Fibroblast of villous mesenchyme (primary cell): Measurements from ENCODE around the gene DKK3. TPM values are rescaled to one million over a fixed set of nuclear protein-coding genes. Genes with fewer than 3 reads are reported as not detected.

Experiments used
- DNase-seq: peaks from one replicate; pipeline ENCODE4 v3.0.0-alpha.2; 2010; ENCODE audit warnings: low read depth
- H3K4me3 ChIP-seq: 2 replicates; pipeline ENCODE4 v1.5.1; 2011; ENCODE audit warnings: low read depth, mild to moderate bottlenecking, low read length
- total RNA-seq: library from RNA; depleted of rRNA; stranded (reverse); fragments of >200 nt; gene quantifications from 2 replicates; pipeline ENCODE4 v1.2.3, GENCODE V29; 2012
- TF ChIP-seq, protein P1 (sequence below): IDR thresholded peaks from 2 replicates; pipeline ENCODE4 v1.5.1; 2012; ENCODE audit warnings: low read depth, mild to moderate bottlenecking, low read length; ENCODE audit not compliant: insufficient read depth

The DKK3 gene
- total RNA-seq, 1 donor = 338 TPM

GRCh38 chr11:11995601-11996000 is 12.8 kb downstream of the DKK3 start:
- H3K4me3 ChIP-seq = no peak overlapping the region
- no peak for DNase-seq
- TF ChIP-seq, protein P1, sequence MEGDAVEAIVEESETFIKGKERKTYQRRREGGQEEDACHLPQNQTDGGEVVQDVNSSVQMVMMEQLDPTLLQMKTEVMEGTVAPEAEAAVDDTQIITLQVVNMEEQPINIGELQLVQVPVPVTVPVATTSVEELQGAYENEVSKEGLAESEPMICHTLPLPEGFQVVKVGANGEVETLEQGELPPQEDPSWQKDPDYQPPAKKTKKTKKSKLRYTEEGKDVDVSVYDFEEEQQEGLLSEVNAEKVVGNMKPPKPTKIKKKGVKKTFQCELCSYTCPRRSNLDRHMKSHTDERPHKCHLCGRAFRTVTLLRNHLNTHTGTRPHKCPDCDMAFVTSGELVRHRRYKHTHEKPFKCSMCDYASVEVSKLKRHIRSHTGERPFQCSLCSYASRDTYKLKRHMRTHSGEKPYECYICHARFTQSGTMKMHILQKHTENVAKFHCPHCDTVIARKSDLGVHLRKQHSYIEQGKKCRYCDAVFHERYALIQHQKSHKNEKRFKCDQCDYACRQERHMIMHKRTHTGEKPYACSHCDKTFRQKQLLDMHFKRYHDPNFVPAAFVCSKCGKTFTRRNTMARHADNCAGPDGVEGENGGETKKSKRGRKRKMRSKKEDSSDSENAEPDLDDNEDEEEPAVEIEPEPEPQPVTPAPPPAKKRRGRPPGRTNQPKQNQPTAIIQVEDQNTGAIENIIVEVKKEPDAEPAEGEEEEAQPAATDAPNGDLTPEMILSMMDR = no peak

GRCh38 chr11:11993839-11994238 is 14.6 kb downstream of the DKK3 start:
- TF ChIP-seq, protein P1 = no peak
- H3K4me3 ChIP-seq = no peak overlapping the region
- peak; percentile 85 for DNase-seq

- DNase-seq = no peak
- TF ChIP-seq, protein P1 = no peak
- H3K4me3 ChIP-seq = no peak overlapping the region
Measured at GRCh38 chr11:11992257-11993212, 15.9 kb downstream of the DKK3 start.

DNA sequence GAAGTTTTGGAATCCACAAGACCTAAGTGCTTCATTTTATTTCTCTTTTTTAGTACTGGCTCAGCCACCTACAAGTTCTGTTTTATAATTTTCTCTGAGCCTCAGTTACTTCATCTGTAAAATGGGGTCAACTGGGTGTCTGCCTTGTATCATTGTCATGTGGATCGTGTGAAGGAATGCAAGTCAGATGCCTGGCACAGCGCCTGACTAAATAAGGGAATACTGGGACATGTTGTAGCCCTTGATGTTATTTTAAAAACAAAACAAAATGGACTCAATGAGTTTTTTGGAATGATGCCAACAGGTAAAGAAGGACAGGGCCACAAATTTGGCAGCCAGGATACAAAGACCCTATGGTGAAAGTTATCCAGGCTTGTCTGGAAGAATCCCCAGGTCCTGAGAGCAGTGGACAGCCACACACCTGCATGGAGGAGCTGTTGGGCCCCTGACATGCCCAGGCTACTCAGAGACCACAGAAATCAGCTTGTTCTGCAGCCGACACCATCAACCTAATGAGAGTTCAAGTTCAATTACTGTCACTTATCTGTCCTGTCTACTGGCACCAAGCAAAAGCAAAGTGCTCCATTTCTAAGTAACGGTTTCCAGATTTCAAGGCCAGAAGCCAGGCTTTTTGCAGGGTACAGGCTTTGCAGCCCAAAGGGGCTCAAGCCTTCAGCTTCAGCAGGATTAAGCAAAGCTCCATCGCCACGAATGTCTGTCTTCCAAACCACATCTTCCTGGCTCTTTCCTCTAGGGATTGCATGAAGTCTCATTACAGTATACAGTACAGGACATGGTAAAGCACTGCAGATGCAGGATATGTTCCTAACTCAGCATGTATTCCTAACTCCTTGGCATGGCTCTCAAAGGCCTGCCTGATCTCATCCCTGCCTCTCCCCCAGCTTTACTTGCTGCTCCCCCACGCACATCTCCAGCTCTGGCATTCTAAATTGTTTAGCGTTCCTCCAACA is 18.4 kb downstream of the DKK3 start:
- TF ChIP-seq, protein P1 = no peak
- H3K4me3 ChIP-seq = no peak overlapping the region
- DNase-seq = peak; percentile 66

- H3K4me3 ChIP-seq = no peak overlapping the region
- TF ChIP-seq, protein P1 = peak; percentile 36
- no peak for DNase-seq
Measured at GRCh38 chr11:11988681-11989261, 19.7 kb downstream of the DKK3 start.

- peak; percentile 81 for DNase-seq
- no peak overlapping the region for H3K4me3 ChIP-seq
- TF ChIP-seq, protein P1 = no peak
Measured at GRCh38 chr11:11988099-11988651, 20.3 kb downstream of the DKK3 start.
